GM23338 (cell line): ENCODE results near the gene TAS2R10. TPM values are rescaled to one million over a fixed set of nuclear protein-coding genes. Genes with fewer than 3 reads are reported as not detected.

Experiments used
- ATAC-seq: fragments of 200-7000 bp; cut with Tn5 transposase; 3 replicates; pipeline ENCODE4 v1.9.1; 2020
- DNase-seq: peaks from one replicate; pipeline ENCODE4 v3.0.0-alpha.2; 2015; ENCODE audit warnings: low spot score
- H2AFZ ChIP-seq: fragments of 200-600 bp; sonication (generic); 2 replicates; pipeline ENCODE4 v1.8.0; 2016; ENCODE audit warnings: antibody characterized with exemption, mild to moderate bottlenecking, moderate library complexity
- H3F3A ChIP-seq: fragments of 200-600 bp; sonication (generic); replicated peaks from 2 replicates; pipeline ENCODE4 v1.8.0; 2017; ENCODE audit warnings: antibody characterized with exemption, mixed run types, low read depth
- H3K27ac ChIP-seq: fragments of 200-600 bp; sonication (generic); 2 replicates; pipeline ENCODE4 v1.6.1; 2016; ENCODE audit warnings: low read depth
- H3K27me3 ChIP-seq: fragments of 200-600 bp; sonication (generic); 2 replicates; pipeline ENCODE4 v1.8.0; 2016; ENCODE audit warnings: mild to moderate bottlenecking, mixed run types, moderate library complexity; ENCODE audit not compliant: insufficient read depth
- H3K36me3 ChIP-seq: fragments of 200-600 bp; sonication (generic); 2 replicates; pipeline ENCODE4 v1.8.0; 2016; ENCODE audit warnings: mild to moderate bottlenecking; ENCODE audit not compliant: insufficient read depth
- H3K4me1 ChIP-seq: fragments of 200-600 bp; sonication (generic); 2 replicates; pipeline ENCODE4 v1.8.0; 2016; ENCODE audit warnings: mild to moderate bottlenecking, moderate library complexity; ENCODE audit not compliant: insufficient read depth
- H3K4me2 ChIP-seq: fragments of 200-600 bp; sonication (generic); 2 replicates; pipeline ENCODE4 v1.7.1; 2017; ENCODE audit warnings: mixed run types
- H3K4me3 ChIP-seq: fragments of 200-600 bp; sonication (generic); 2 replicates; pipeline ENCODE4 v1.6.1; 2016; ENCODE audit warnings: mixed run types
- H3K79me2 ChIP-seq: fragments of 200-600 bp; sonication (generic); replicated peaks from 2 replicates; pipeline ENCODE4 v1.8.0; 2017; ENCODE audit warnings: mild to moderate bottlenecking; ENCODE audit not compliant: insufficient read depth
- H3K9me2 ChIP-seq: fragments of 200-600 bp; sonication (generic); 2 replicates; pipeline ENCODE4 v1.8.0; 2017; ENCODE audit not compliant: insufficient read depth
- H4K20me1 ChIP-seq: fragments of 200-600 bp; sonication (generic); replicated peaks from 2 replicates; pipeline ENCODE4 v1.8.0; 2017; ENCODE audit warnings: mild to moderate bottlenecking; ENCODE audit not compliant: insufficient read depth
- H3K27ac Mint-ChIP-seq: 2 replicates; pipeline ENCODE4 v1.8.0; 2020; ENCODE audit warnings: inconsistent platforms, mild to moderate bottlenecking, moderate library complexity, mixed read lengths
- H3K27me3 Mint-ChIP-seq: 3 replicates; pipeline ENCODE4 v1.8.0; 2022; ENCODE audit warnings: low read depth, mild to moderate bottlenecking, moderate library complexity, mixed read lengths, inconsistent platforms; ENCODE audit not compliant: insufficient read depth, poor library complexity
- H3K36me3 Mint-ChIP-seq: 3 replicates; pipeline ENCODE4 v1.8.0; 2021; ENCODE audit warnings: low read depth, mild to moderate bottlenecking, inconsistent platforms, moderate library complexity, mixed read lengths
- H3K4me1 Mint-ChIP-seq: 3 replicates; pipeline ENCODE4 v1.8.0; 2020; ENCODE audit warnings: mild to moderate bottlenecking, inconsistent platforms, mixed read lengths
- H3K4me3 Mint-ChIP-seq: 3 replicates; pipeline ENCODE4 v1.8.0; 2021; ENCODE audit warnings: moderate library complexity, mild to moderate bottlenecking, inconsistent platforms, mixed read lengths
- H3K9me3 Mint-ChIP-seq: 3 replicates; pipeline ENCODE4 v1.8.0; 2020; ENCODE audit warnings: moderate library complexity, mild to moderate bottlenecking, inconsistent platforms, mixed read lengths
- CREB1 ChIP-seq: fragments of 250-450 bp; sonication (Bioruptor Pico); IDR thresholded peaks from 2 replicates; pipeline ENCODE4 v1.5.0; 2020; ENCODE audit warnings: low read depth, mild to moderate bottlenecking, moderate library complexity
- EZH2 ChIP-seq: fragments of 200-600 bp; sonication (generic); IDR thresholded peaks from one replicate; pipeline ENCODE4 v1.8.0; 2017; ENCODE audit warnings: antibody characterized with exemption, mild to moderate bottlenecking, low read depth; ENCODE audit not compliant: unreplicated experiment
- EZH2phosphoT487 ChIP-seq: fragments of 200-600 bp; sonication (generic); IDR thresholded peaks from one replicate; pipeline ENCODE4 v1.8.1; 2018; ENCODE audit warnings: antibody characterized with exemption; ENCODE audit not compliant: unreplicated experiment
- JUNB ChIP-seq: IDR thresholded peaks from one replicate; pipeline ENCODE4 v1.6.1; 2016; ENCODE audit warnings: antibody characterized with exemption; ENCODE audit not compliant: unreplicated experiment
- NANOG ChIP-seq: IDR thresholded peaks from 2 replicates; pipeline ENCODE4 v1.6.1; 2016; ENCODE audit warnings: antibody characterized with exemption, borderline replicate concordance
- POLR2AphosphoS5 ChIP-seq: IDR thresholded peaks from 2 replicates; pipeline ENCODE4 v1.6.1; 2016; ENCODE audit warnings: antibody characterized with exemption, low read depth
- STAT1 ChIP-seq: IDR thresholded peaks from one replicate; pipeline ENCODE4 v1.6.1; 2016; ENCODE audit warnings: antibody characterized with exemption; ENCODE audit not compliant: unreplicated experiment
- ZNF114 ChIP-seq: fragments of 250-450 bp; sonication (Bioruptor Pico); IDR thresholded peaks from 2 replicates; pipeline ENCODE4 v1.5.0; 2020; ENCODE audit warnings: mild to moderate bottlenecking, moderate library complexity
- ZNF331 ChIP-seq: fragments of 250-450 bp; sonication (Bioruptor Pico); IDR thresholded peaks from 2 replicates; pipeline ENCODE4 v1.5.0; 2020; ENCODE audit warnings: low read depth, mild to moderate bottlenecking, moderate library complexity
- ZNF462 ChIP-seq: fragments of 250-450 bp; sonication (Bioruptor Pico); IDR thresholded peaks from 2 replicates; pipeline ENCODE4 v1.5.0; 2020; ENCODE audit warnings: mild to moderate bottlenecking, moderate library complexity
- polyA plus RNA-seq: library from polyadenylated mRNA; unstranded; fragments of >200 nt; fragmentation: Nextera tagmentation; extraction: Ambion mirVana; gene quantifications from 2 replicates; pipeline ENCODE4 v1.2.1, GENCODE V29; 2016
- total RNA-seq: library from RNA; depleted of rRNA; stranded (reverse); fragments of >200 nt; shearing (Covaris generic); gene quantifications from 2 replicates; pipeline ENCODE4 v1.2.3, GENCODE V29; 2014
- TF ChIP-seq, protein P1 (sequence below): IDR thresholded peaks from 2 replicates; pipeline ENCODE4 v1.6.1; 2016; ENCODE audit warnings: antibody characterized with exemption
- TF ChIP-seq, protein P2 (sequence below), 2 experiments: fragments of 200-600 bp in 1 of 2; sonication (generic) in 1 of 2; conservative IDR thresholded peaks; 2 replicates each; pipeline versions ENCODE4 v1.5.1 to v1.6.1; 2016 to 2017; ENCODE audit warnings: antibody characterized with exemption in 2 of 2, low read depth in 2 of 2, mild to moderate bottlenecking in 2 of 2, moderate library complexity in 1 of 2
- TF ChIP-seq, protein P3 (sequence below): IDR thresholded peaks from one replicate; pipeline ENCODE4 v1.6.1; 2018; ENCODE audit warnings: antibody characterized with exemption; ENCODE audit not compliant: unreplicated experiment

TAS2R10 gene
- total and polyA plus RNA-seq, 2 experiments from 2014 or later: 0.66 to 1.1 TPM

GRCh38 chr12:10802587-10802986 lies 23.6 kb downstream of the TAS2R10 start, which contains the start of gene TAS2R7:
Gene TAS2R7, minus strand, starts transcription at chr12:10802627. Its CDS starts 57 bp downstream, at chr12:10802570.
- peak; percentile 56 for ATAC-seq
- Mint-ChIP-seq H3K36me3 (no peaks in the 10 kb centered on the region), H3K27me3 (no peaks in the 10 kb centered on the region), H3K9me3 (no peaks in the 10 kb centered on the region), H3K4me1 (peaks cover 21% of the 10 kb centered on the region), H3K27ac (peak within 1 kb of the TSS; percentile 3; the same call in 1 of the 2 replicates), H3K4me3 (peak within 1 kb of the TSS; percentile 25; the same call in 1 of the 3 replicates)
- H3K4me2 ChIP-seq: peak within 1 kb of the TSS; percentile 26
- TF ChIP-seq CREB1 (CRISPR knock-in tag): no peak
- TF ChIP-seq ZNF114 (CRISPR knock-in tag): no peak
- TF ChIP-seq EZH2phosphoT487: no peak
- no peak for TF ChIP-seq JUNB
- no peak for TF ChIP-seq STAT1
- TF ChIP-seq, protein P1, sequence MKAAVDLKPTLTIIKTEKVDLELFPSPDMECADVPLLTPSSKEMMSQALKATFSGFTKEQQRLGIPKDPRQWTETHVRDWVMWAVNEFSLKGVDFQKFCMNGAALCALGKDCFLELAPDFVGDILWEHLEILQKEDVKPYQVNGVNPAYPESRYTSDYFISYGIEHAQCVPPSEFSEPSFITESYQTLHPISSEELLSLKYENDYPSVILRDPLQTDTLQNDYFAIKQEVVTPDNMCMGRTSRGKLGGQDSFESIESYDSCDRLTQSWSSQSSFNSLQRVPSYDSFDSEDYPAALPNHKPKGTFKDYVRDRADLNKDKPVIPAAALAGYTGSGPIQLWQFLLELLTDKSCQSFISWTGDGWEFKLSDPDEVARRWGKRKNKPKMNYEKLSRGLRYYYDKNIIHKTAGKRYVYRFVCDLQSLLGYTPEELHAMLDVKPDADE: no peak
- TF ChIP-seq ZNF462 (CRISPR knock-in tag): no peak
- TF ChIP-seq EZH2: no peak
- no peak for TF ChIP-seq NANOG
- no peak for TF ChIP-seq POLR2AphosphoS5
- no peak for TF ChIP-seq ZNF331
- TF ChIP-seq, protein P2, sequence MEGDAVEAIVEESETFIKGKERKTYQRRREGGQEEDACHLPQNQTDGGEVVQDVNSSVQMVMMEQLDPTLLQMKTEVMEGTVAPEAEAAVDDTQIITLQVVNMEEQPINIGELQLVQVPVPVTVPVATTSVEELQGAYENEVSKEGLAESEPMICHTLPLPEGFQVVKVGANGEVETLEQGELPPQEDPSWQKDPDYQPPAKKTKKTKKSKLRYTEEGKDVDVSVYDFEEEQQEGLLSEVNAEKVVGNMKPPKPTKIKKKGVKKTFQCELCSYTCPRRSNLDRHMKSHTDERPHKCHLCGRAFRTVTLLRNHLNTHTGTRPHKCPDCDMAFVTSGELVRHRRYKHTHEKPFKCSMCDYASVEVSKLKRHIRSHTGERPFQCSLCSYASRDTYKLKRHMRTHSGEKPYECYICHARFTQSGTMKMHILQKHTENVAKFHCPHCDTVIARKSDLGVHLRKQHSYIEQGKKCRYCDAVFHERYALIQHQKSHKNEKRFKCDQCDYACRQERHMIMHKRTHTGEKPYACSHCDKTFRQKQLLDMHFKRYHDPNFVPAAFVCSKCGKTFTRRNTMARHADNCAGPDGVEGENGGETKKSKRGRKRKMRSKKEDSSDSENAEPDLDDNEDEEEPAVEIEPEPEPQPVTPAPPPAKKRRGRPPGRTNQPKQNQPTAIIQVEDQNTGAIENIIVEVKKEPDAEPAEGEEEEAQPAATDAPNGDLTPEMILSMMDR (conservative IDR thresholded peaks at IDR 0.05; ENCODE audit: low read depth in 2 of 2): no peak
- TF ChIP-seq, protein P3, sequence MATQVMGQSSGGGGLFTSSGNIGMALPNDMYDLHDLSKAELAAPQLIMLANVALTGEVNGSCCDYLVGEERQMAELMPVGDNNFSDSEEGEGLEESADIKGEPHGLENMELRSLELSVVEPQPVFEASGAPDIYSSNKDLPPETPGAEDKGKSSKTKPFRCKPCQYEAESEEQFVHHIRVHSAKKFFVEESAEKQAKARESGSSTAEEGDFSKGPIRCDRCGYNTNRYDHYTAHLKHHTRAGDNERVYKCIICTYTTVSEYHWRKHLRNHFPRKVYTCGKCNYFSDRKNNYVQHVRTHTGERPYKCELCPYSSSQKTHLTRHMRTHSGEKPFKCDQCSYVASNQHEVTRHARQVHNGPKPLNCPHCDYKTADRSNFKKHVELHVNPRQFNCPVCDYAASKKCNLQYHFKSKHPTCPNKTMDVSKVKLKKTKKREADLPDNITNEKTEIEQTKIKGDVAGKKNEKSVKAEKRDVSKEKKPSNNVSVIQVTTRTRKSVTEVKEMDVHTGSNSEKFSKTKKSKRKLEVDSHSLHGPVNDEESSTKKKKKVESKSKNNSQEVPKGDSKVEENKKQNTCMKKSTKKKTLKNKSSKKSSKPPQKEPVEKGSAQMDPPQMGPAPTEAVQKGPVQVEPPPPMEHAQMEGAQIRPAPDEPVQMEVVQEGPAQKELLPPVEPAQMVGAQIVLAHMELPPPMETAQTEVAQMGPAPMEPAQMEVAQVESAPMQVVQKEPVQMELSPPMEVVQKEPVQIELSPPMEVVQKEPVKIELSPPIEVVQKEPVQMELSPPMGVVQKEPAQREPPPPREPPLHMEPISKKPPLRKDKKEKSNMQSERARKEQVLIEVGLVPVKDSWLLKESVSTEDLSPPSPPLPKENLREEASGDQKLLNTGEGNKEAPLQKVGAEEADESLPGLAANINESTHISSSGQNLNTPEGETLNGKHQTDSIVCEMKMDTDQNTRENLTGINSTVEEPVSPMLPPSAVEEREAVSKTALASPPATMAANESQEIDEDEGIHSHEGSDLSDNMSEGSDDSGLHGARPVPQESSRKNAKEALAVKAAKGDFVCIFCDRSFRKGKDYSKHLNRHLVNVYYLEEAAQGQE: no peak
- peaks cover 24% of the 10 kb centered on the region for H3K4me1 ChIP-seq
- no peak for DNase-seq
- no peaks in the 10 kb centered on the region for H3F3A ChIP-seq
- H2AFZ ChIP-seq: no peak within 1 kb of the TSS
- H3K4me3 ChIP-seq: no peak within 1 kb of the TSS; the same call in 1 of the 2 replicates
- no peaks in the 10 kb centered on the region for H3K79me2 ChIP-seq
- no peaks in the 10 kb centered on the region for H3K36me3 ChIP-seq
- H3K27ac ChIP-seq: no peak within 1 kb of the TSS
- 0 out of 2 replicates have a peak, but pooled peaks cover 8% of the 10 kb centered on the region for H3K9me2 ChIP-seq
- no peaks in the 10 kb centered on the region for H3K27me3 ChIP-seq
- no peaks in the 10 kb centered on the region for H4K20me1 ChIP-seq
